Mucosa of descending colon (tissue), 3 donors: ENCODE results near the gene MFAP1. TPM values are rescaled to one million over a fixed set of nuclear protein-coding genes. Genes with fewer than 3 reads are reported as not detected.
"Not testable (repeated sequence)": the region's sequence is repeated elsewhere in the genome, so short reads cannot be mapped to it uniquely, and the experiment has no call there.

Experiments used
- ATAC-seq: fragments of 200-7000 bp; cut with Tn5 transposase; one replicate; pipeline ENCODE4 v1.9.1; 2020; ENCODE audit warnings: mild to moderate bottlenecking, moderate library complexity
- DNase-seq, 3 donors: peaks; one replicate each; pipeline ENCODE4 v3.0.0-alpha.2; 2020
- H3K36me3 ChIP-seq: fragments of 200-600 bp; one replicate; pipeline ENCODE4 v1.8.0; 2021; ENCODE audit warnings: low read depth, mild to moderate bottlenecking
- H3K4me1 ChIP-seq: fragments of 200-600 bp; one replicate; pipeline ENCODE4 v1.8.0; 2021; ENCODE audit warnings: low read depth, mild to moderate bottlenecking
- H3K4me3 ChIP-seq: fragments of 200-600 bp; one replicate; pipeline ENCODE4 v1.8.0; 2021; ENCODE audit warnings: mild to moderate bottlenecking
- H3K9me3 ChIP-seq: fragments of 200-600 bp; one replicate; pipeline ENCODE4 v1.8.0; 2021; ENCODE audit warnings: mild to moderate bottlenecking
- intact Hi-C, 2 donors: fragments of 100-400 bp; cut with DNase I in 1 of 2; cut with micrococcal nuclease in 1 of 2; formaldehyde crosslinking; loops; one replicate each; pipeline versions ENCODE4 v1.11.0 to v1.11.1; 2022; cut with DNase I, micrococcal nuclease
- total RNA-seq, 3 donors: library from RNA; stranded (reverse); fragmentation: NEBNext Ultra II Directional in 2 of 3; extraction: Animal tissue kit (Norgen Biotek cat#: 25700) in 2 of 3; gene quantifications; one replicate each; pipeline versions ENCODE4 v1.2.1 to v1.2.4, GENCODE V29; 2021 to 2023
- TF ChIP-seq, protein P1 (sequence below): fragments of 200-600 bp; IDR thresholded peaks from one replicate; pipeline ENCODE4 v1.8.0; 2022; ENCODE audit warnings: antibody characterized with exemption, mild to moderate bottlenecking
- donor health status: DM: no; HTN: no; CAD: no; lungs with moderate emphysema.
- donor health status: DM: no; HTN: no; CAD: no.
- donor health status: DM: no; HTN: yes; CAD: no.

MFAP1 gene
- total RNA-seq, 3 donors from 2014 or later: 19.9 to 22.6 (median 20.9) TPM

DNA sequence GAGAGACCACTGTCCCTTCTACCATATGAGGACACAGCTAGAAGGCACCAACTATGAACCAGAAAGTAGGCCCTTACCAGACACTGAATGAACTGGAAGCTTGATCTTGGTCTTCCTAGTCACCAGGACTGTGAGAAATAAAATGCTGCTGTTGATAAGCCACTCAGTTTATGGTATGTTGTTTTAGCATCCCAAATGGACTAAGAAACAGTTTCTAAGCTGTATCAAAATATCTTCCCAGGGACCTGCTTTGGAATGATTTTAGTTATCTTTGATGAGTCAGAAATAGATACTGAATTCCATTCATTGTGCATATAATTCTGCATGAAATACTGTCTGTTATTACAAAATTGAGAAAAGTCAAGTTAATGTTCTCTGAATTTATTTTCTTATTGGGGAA is 20.9 kb upstream of the MFAP1 start:
- Histone ChIP-seq H3K36me3 (peaks cover 2% of the 10 kb centered on the region), H3K9me3 (no peaks in the 10 kb centered on the region), H3K4me3 (no peak overlapping the region), H3K4me1 (no peaks in the 10 kb centered on the region)
- TF ChIP-seq, protein P1, sequence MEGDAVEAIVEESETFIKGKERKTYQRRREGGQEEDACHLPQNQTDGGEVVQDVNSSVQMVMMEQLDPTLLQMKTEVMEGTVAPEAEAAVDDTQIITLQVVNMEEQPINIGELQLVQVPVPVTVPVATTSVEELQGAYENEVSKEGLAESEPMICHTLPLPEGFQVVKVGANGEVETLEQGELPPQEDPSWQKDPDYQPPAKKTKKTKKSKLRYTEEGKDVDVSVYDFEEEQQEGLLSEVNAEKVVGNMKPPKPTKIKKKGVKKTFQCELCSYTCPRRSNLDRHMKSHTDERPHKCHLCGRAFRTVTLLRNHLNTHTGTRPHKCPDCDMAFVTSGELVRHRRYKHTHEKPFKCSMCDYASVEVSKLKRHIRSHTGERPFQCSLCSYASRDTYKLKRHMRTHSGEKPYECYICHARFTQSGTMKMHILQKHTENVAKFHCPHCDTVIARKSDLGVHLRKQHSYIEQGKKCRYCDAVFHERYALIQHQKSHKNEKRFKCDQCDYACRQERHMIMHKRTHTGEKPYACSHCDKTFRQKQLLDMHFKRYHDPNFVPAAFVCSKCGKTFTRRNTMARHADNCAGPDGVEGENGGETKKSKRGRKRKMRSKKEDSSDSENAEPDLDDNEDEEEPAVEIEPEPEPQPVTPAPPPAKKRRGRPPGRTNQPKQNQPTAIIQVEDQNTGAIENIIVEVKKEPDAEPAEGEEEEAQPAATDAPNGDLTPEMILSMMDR: no peak
- ATAC-seq (no peak), DNase-seq (no peak)
- intact Hi-C loops: no loop called here

DNA sequence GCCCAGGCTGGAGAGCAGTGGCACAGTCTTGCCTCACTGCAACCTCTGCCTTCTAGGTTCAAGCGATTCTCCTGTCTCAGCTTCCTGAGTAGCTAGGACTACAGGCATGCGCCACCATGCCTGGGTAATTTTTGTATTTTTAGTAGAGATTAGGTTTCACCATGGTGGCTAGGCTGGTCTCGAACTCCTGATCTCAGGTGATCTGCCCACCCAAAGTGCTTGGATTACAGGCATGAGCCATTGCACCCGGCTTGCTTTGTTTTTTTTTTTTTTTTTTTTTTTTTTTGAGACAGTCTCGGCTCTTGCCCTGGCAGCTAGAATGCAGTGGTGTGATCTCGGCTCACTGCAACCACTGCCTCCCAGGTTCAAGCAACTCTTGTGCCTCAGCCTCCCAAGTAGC is 8.0 kb upstream of the MFAP1 start:
- ATAC-seq, H3K9me3 ChIP-seq, intact Hi-C loops: not testable (repeated sequence)

DNA sequence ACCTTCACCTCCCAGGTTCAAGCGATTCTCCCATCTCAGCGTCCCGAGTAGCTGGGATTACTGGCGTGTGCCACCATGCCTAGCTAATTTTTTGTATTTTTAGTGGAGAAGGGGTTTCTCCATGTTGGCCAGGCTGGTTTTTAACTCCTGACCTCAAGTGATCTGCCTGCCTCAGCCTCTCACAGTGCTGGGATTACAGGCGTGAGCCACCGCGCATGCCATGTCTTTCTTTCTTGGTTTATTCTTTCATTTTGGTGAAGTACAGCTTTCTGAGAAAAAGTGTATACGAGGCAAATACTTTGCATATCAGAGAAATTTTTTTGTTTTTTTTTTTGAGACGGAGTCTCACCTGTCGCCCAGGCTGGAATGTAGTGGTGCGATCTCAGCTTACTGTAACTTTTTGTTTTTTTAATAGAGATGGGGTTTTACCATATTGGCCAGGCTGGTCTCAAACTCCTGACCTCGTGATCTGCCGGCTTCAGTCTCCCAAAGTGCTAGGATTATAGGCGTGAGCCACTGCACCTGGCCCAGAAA is 7.1 kb upstream of the MFAP1 start:
- H3K9me3 ChIP-seq, DNase-seq, H3K4me1 ChIP-seq, H3K36me3 ChIP-seq, intact Hi-C loops, ATAC-seq, H3K4me3 ChIP-seq: not testable (repeated sequence)

More for the DNA sequence above, 8.0 kb upstream of the MFAP1 start:
- not testable (repeated sequence) for H3K4me3 ChIP-seq, H3K4me1 ChIP-seq, H3K36me3 ChIP-seq, DNase-seq

DNA sequence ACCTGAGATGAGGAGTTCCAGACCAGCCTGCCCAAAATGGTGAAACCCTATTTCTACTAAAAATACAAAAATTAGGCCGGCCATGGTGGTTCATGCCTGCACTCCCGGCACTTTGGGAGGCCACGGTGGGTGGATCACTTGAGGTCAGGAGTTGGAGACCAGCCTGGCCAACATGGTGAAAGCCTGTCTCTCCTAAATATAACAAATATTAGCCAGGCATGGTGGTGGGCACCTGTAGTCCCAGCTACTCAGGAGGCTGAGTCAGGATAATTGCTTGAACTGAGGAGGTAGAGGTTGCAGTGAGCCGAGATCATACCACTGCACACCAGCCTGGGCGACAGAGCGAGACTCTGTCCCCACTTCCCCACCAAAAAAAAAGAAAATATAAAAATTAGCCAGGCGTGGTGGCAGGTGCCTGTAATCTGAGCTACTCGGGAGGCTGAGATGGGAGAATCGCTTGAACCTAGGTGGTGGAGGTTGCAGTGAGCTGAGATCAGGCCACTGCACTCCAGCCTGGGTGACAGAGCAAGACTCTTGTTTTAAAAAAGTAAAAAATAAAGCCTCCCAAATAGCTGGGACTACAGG is 6.3 kb upstream of the MFAP1 start:
- H3K4me1 ChIP-seq, H3K9me3 ChIP-seq, ATAC-seq, intact Hi-C loops, H3K36me3 ChIP-seq, DNase-seq, H3K4me3 ChIP-seq: not testable (repeated sequence)

DNA sequence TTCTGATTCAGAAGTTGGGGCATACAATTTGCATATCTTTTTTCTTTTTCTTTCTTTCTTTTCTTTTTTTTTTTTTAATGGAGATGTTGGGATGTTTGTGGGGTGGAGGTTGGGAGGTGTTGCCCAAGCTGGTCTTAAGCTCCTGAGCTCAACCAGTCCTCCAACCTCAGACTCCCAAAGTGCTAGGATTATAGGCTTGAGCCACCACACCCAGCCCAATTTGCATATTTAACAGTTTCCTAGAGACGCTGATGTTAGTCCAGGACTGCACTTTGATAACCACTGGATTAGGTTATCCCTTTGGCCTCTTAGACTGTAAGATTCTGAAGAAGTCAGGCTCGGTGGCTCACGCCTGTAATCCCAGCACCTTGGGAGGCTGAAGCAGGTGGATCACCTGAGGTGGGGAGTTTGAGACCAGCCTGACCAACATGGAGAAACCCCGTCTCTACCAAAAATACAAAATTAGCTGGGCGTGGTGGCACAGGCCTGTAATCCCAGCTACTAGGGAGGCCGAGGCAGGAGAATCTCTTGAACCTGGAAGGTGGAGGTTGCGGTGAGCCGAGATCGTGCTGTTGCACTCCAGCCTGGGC is 5.6 kb upstream of the MFAP1 start:
- H3K4me1 ChIP-seq, H3K9me3 ChIP-seq, H3K36me3 ChIP-seq, intact Hi-C loops, ATAC-seq, H3K4me3 ChIP-seq, DNase-seq: not testable (repeated sequence)

DNA sequence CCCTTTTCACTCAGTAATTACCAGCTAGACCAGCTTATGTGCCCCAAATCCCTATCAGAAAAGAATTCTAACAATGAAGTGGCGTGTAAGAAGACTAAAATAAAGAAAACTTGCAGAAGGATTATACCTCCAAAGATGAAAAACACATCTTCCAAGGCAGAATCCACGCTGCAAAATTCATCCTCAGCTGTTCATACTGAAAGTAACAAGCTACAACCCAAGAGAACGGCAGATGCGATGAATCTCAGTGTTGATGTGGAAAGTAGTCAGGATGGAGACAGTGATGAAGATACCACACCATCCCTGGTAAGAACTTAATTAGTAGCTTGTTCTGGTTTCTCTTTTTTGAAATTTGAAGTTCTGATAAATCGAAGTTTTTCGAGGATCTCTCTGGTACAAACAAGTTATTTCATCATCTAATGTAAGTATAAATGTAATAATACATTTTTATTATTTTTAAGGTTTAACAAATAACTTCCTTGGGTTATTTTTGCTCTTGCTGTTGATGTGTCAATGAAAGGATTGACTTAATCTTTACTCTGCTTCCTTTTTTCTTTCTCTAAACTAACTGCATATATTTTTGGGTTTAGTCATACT is 3.7 kb upstream of the MFAP1 start:
- no peak overlapping the region for H3K4me3 ChIP-seq
- H3K36me3 ChIP-seq: no peaks in the 10 kb centered on the region
- H3K9me3 ChIP-seq: no peaks in the 10 kb centered on the region
- peaks cover 20% of the 10 kb centered on the region for H3K4me1 ChIP-seq
- ATAC-seq (no peak), DNase-seq (no peak)
- TF ChIP-seq, protein P1: no peak
- intact Hi-C loops: no loop called here

DNA sequence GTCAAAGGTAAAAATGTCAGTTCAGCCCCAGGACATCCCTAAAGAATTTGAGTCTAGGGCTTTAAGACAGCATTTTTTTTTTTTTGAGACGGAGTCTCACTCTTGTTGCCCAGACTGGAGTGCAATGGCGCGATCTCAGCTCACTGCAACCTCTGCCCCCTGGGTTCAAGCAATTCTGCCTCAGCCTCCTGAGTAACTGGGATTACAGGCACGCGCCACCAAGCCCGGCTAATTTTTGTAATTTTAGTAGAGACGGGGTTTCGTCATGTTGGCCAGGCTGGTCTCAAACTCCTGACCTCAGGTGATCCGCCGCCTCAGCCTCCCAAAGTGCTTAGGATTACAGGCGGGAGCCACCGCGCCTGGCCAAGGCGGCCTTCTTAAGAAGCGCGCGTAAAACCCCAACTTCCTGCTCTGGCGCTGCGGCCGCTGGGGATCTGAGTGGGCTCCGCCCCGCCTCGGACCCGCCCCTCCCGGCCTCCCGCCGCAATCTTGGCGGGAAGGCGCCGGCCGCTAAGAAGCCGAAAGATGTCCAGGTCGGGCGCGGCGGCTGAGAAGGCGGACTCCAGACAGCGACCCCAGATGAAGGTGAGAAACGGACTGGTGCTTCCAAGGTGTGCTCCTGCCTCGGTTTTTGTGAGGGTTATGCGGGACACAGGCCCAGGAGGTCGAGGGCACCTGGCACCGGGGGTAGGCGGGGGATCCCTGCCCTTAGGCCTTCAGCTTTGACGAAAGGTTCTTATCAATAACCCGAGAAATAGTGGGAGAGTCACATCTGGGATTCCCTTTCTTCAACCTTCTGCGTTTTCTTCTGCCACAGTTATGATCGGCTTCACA is 2.2 kb upstream of the MFAP1 start, which contains the start of gene WDR76:
Gene WDR76, plus strand, starts transcription at position 495 of the 834 bp plus-strand sequence. Its CDS starts 31 bp downstream, at position 526.
- intact Hi-C loops: no loop called here
- ATAC-seq (peak; percentile 88), DNase-seq (peak; percentile 89 to 92 (median 90))
- Histone ChIP-seq H3K4me1 (peaks cover 28% of the 10 kb centered on the region), H3K9me3 (no peaks in the 10 kb centered on the region), H3K4me3 (peak within 1 kb of the TSS; percentile 11), H3K36me3 (no peaks in the 10 kb centered on the region)
- TF ChIP-seq, protein P1: no peak
